Jurkat, Clone E6-1 (cell line): ENCODE data around the gene MANBA.
A peak's percentile ranks its signal among the peaks of the same experiment; 100 is the strongest.
"Not testable (repeated sequence)": the region's sequence is repeated elsewhere in the genome, so short reads cannot be mapped to it uniquely, and the experiment has no call there.

Source experiments
- DNase-seq: peaks from one replicate; pipeline ENCODE4 v3.0.0-alpha.2; 2011; ENCODE audit warnings: low read depth, low spot score
- H3K4me3 ChIP-seq: 2 replicates; pipeline ENCODE4 v1.5.1; 2011; ENCODE audit warnings: mild to moderate bottlenecking, low read length, control low read depth, moderate library complexity

The MANBA gene

GRCh38 chr4:102772738-102773340 is 12.1 kb upstream of the MANBA start:
- no peak overlapping the region for H3K4me3 ChIP-seq
- no peak for DNase-seq

DNA sequence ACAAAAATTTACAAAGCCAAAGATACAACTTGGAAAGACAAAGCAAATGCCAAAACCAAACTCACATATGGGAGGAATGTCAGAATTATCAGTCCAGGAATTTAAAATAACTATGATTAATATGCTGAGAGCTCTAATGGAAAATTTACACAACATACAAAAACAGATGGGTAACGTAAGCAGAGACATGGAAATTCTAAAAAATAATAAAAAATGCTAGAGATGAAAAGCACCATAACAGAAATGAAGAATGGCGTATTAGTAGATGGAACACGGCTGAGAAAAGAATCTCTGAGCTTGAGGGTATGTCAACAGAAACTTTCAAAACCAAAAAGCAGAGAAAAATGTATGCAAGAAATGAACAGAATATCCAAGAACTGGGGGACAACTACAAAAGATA is 4.1 kb upstream of the MANBA start:
- DNase-seq, result no peak
- no peak overlapping the region for H3K4me3 ChIP-seq

GRCh38 chr4:102761906-102762305 is 1.1 kb upstream of the MANBA start:
- DNase-seq, result no peak
- no peak overlapping the region for H3K4me3 ChIP-seq

GRCh38 chr4:102761296-102761701 is 531 bp upstream of the MANBA start:
- DNase-seq, result no peak
- peak overlapping the region; percentile 79 for H3K4me3 ChIP-seq

DNA sequence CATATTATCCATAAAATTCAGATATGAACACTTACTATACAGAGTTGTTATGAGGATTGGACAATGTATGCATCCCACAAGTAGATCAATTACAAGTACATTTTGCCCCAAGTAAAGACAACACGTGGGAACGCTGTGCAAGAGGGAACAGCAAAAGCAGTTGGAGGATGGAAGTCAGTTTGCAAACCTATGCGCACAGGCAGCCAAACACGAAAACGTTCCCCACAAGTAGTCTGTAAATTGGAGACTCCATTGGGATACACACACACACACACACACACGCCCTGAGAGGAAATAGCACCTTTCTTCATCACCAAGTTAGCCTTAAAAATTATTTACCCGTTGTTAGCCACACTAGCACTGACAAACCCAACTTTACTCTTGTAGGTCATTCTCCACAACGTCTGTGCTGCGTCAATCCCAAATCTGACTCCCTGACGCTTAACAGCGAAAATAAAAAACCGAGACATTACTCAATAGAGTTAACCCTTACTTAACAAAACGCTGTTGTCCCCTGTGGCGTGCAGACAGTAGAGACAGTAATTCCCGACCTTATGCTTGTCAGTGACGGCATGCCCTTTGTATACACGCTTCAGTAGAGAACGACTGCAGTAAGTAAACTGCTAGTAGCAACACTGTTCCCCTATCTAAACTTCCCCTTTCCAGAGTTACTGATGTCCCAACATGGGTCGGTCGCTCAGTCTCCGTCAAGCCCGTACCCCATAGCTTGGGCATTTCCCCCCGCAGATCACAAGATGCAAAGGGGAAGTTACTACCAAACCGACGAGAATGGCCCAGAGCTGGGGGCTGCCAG is 730 bp downstream of the MANBA start:
- peak overlapping the region; percentile 79 for H3K4me3 ChIP-seq
- peak; percentile 21 for DNase-seq

- DNase-seq, result no peak
- H3K4me3 ChIP-seq, result no peak overlapping the region
Observed at GRCh38 chr4:102758241-102759160, 2.3 kb downstream of the MANBA start.

DNA sequence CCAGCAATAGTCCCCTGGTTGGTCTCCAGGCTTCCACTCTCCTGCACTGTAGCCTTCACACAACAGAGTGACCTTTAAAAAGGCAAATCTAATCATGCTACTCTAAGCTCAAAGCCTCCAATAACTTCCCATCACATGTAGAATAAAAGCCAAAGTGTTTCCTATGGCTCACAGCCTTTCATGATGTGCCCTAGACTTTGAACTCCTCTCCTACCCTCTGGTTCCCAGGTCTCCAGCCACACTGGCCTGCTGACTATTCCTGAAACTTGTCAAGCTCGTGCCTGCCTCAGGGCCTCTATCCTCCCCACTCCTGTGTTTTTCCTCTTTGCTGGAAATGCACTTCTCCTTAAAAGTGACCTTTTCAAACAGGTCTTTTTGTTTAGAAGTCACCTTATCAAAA is 3.1 kb downstream of the MANBA start:
- no peak overlapping the region for H3K4me3 ChIP-seq
- DNase-seq, result no peak

GRCh38 chr4:102754044-102754443 is 6.7 kb downstream of the MANBA start:
- H3K4me3 ChIP-seq, result no peak overlapping the region
- DNase-seq, result no peak

- DNase-seq, result no peak
- no peak overlapping the region for H3K4me3 ChIP-seq
Observed at GRCh38 chr4:102751941-102752340, 8.8 kb downstream of the MANBA start.

DNA sequence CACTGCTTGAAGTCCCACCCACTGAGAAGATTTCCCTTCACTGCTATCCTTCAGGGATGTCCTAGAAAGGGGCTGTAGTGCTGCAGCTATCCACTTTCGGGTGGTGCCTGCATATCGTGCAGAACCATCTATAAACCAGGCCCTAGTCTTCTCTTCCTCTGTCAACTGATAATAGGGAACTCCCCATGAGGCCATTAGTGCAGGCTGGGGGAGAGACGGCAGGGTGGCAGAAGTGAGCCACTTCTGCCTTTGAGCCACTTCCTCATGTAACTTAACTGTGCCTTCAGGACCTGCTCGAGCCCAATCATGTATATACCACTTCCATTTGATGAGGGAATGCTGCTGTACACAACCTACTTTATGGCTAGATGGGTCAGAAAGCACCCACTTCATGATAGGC is 17.4 kb downstream of the MANBA start:
- H3K4me3 ChIP-seq, result not testable (repeated sequence)

GRCh38 chr4:102738802-102739201 is 22.0 kb downstream of the MANBA start:
- not testable (repeated sequence) for H3K4me3 ChIP-seq, DNase-seq

More for the DNA sequence above, 17.4 kb downstream of the MANBA start:
- DNase-seq, result not testable (repeated sequence)

- no peak overlapping the region for H3K4me3 ChIP-seq
- no peak for DNase-seq
Observed at GRCh38 chr4:102736636-102737549, 23.9 kb downstream of the MANBA start.

DNA sequence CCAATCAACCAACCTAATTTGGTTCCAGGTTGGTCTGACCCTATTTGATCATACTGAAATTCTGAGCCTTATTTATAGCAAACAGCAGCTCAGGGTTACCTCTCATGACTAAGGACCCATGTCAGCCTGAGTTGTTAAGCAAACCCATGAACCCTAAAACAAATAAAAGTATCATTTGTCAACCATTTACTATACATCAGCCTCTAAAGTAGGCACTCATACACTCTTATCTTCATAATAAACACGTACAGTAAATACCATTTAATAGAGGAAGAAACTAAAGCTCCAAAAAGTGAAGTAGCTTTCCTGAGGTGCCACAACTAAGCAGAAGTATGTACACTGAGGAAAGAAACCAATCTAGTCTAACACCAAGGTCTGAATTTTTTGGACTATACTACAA is 25.2 kb downstream of the MANBA start:
- H3K4me3 ChIP-seq, result no peak overlapping the region
- no peak for DNase-seq

- peak; percentile 50 for DNase-seq
- no peak overlapping the region for H3K4me3 ChIP-seq
Observed at GRCh38 chr4:102734591-102735385, 26.0 kb downstream of the MANBA start.

- no peak for DNase-seq
- H3K4me3 ChIP-seq, result no peak overlapping the region
Observed at GRCh38 chr4:102734116-102734515, 26.7 kb downstream of the MANBA start.

GRCh38 chr4:102733084-102733483 is 27.7 kb downstream of the MANBA start:
- H3K4me3 ChIP-seq, result no peak overlapping the region
- no peak for DNase-seq

DNA sequence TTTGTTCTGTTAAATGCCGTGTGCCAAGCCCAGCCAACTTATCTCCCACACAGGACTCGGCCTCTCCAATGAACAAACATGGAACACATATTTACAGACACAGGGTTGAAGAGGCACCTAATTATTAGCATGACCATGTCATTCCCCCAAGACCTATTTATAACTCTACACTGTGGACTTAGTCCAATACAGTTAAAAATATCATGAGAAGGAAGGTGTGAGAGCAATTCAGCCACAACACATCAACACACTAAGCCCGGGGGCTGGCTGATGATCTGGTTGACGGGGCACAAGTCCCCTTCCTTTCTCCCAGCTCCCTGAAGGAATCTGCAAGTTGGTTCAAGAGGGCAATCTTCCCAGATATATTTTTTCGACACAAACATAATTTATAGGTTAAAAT is 28.1 kb downstream of the MANBA start:
- no peak for DNase-seq
- H3K4me3 ChIP-seq, result no peak overlapping the region

GRCh38 chr4:102730968-102731533 is 29.7 kb downstream of the MANBA start:
- DNase-seq, result no peak
- H3K4me3 ChIP-seq, result no peak overlapping the region
